ENCODE data around the gene ZNF512.
A peak's percentile ranks its signal among the peaks of the same experiment; 100 is the strongest.
"Not testable (repeated sequence)": the region's sequence is repeated elsewhere in the genome, so short reads cannot be mapped to it uniquely, and the experiment has no call there.

ZNF512 gene, protein sequence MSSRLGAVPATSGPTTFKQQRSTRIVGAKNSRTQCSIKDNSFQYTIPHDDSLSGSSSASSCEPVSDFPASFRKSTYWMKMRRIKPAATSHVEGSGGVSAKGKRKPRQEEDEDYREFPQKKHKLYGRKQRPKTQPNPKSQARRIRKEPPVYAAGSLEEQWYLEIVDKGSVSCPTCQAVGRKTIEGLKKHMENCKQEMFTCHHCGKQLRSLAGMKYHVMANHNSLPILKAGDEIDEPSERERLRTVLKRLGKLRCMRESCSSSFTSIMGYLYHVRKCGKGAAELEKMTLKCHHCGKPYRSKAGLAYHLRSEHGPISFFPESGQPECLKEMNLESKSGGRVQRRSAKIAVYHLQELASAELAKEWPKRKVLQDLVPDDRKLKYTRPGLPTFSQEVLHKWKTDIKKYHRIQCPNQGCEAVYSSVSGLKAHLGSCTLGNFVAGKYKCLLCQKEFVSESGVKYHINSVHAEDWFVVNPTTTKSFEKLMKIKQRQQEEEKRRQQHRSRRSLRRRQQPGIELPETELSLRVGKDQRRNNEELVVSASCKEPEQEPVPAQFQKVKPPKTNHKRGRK

GRCh38 chr2:27582695-27583389 lies at the start of gene ZNF512:
ZNF512 (plus strand) TSS chr2:27583042; CDS start chr2:27583113, 71 bp downstream.
- peak within 1 kb of the TSS; percentile 93 for H3K4me3 ChIP-seq (ENCODE audit: control insufficient read depth, low read depth, low read length)
- peak; percentile 91 for DNase-seq (ENCODE audit: low read depth)
- no peak for TF ChIP-seq CTCF (conservative IDR thresholded peaks at IDR 0.05; ENCODE audit: control insufficient read depth, insufficient read depth, low read depth, low read length)

- no peak for DNase-seq (ENCODE audit: low read depth)
- TF ChIP-seq CTCF (conservative IDR thresholded peaks at IDR 0.05; ENCODE audit: control insufficient read depth, insufficient read depth, low read depth, low read length), result no peak
- H3K4me3 ChIP-seq (ENCODE audit: control insufficient read depth, low read depth, low read length), result no peak overlapping the region
Measured at GRCh38 chr2:27537287-27537686, 45.6 kb upstream of the ZNF512 start.

GRCh38 chr2:27538839-27539450 lies 43.9 kb upstream of the ZNF512 start:
- DNase-seq (ENCODE audit: low read depth); H3K4me3 ChIP-seq (ENCODE audit: control insufficient read depth, low read depth, low read length): not testable (repeated sequence)

DNA sequence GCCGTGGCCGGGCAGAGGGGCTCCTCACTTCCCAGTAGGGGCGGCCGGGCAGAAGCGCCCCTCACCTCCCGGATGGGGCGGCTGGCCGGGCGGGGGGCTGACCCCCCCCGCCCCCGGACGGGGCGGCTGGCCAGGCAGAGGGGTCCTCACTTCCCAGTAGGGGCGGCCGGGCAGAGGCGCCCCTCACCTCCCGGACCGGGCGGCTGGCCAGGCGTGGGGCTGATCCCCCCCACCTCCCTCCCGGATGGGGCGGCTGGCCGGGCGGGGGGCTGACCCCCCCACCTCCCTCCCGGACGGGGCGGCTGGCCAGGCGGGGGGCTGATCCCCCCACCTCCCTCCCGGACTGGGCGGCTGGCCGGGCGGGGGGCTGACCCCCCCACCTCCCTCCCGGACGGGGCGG lies 43.2 kb upstream of the ZNF512 start:
- H3K4me3 ChIP-seq (ENCODE audit: control insufficient read depth, low read depth, low read length); DNase-seq (ENCODE audit: low read depth): not testable (repeated sequence)

- no peak for DNase-seq (ENCODE audit: low read depth)
- H3K4me3 ChIP-seq (ENCODE audit: control insufficient read depth, low read depth, low read length), result no peak overlapping the region
- no peak for TF ChIP-seq CTCF (conservative IDR thresholded peaks at IDR 0.05; ENCODE audit: control insufficient read depth, insufficient read depth, low read depth, low read length)
Measured at GRCh38 chr2:27544143-27544821, 38.6 kb upstream of the ZNF512 start.

GRCh38 chr2:27545348-27546141 lies 37.3 kb upstream of the ZNF512 start:
- TF ChIP-seq CTCF (conservative IDR thresholded peaks at IDR 0.05; ENCODE audit: control insufficient read depth, insufficient read depth, low read depth, low read length), result no peak
- peak; percentile 68 for DNase-seq (ENCODE audit: low read depth)
- no peak overlapping the region for H3K4me3 ChIP-seq (ENCODE audit: control insufficient read depth, low read depth, low read length)

- no peak overlapping the region for H3K4me3 ChIP-seq (ENCODE audit: control insufficient read depth, low read depth, low read length)
- TF ChIP-seq CTCF (conservative IDR thresholded peaks at IDR 0.05; ENCODE audit: control insufficient read depth, insufficient read depth, low read depth, low read length), result no peak
Measured at GRCh38 chr2:27549303-27549702, 33.5 kb upstream of the ZNF512 start.

More at GRCh38 chr2:27549303-27549702, 33.5 kb upstream of the ZNF512 start:
- no peak for DNase-seq (ENCODE audit: low read depth)

All from fibroblast of mammary gland (primary cell).